Measurements from ENCODE around the gene NDUFB8.

GRCh38 chr10:100485801-100486495, 43.7 kb downstream of the NDUFB8 start:
- TF ChIP-seq POLR2A (IDR thresholded peaks at IDR 0.05) (no peak), POLR2AphosphoS5 (IDR thresholded peaks at IDR 0.05) (no peak)
- TF ChIP-seq, protein P1, sequence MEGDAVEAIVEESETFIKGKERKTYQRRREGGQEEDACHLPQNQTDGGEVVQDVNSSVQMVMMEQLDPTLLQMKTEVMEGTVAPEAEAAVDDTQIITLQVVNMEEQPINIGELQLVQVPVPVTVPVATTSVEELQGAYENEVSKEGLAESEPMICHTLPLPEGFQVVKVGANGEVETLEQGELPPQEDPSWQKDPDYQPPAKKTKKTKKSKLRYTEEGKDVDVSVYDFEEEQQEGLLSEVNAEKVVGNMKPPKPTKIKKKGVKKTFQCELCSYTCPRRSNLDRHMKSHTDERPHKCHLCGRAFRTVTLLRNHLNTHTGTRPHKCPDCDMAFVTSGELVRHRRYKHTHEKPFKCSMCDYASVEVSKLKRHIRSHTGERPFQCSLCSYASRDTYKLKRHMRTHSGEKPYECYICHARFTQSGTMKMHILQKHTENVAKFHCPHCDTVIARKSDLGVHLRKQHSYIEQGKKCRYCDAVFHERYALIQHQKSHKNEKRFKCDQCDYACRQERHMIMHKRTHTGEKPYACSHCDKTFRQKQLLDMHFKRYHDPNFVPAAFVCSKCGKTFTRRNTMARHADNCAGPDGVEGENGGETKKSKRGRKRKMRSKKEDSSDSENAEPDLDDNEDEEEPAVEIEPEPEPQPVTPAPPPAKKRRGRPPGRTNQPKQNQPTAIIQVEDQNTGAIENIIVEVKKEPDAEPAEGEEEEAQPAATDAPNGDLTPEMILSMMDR (IDR thresholded peaks at IDR 0.05), result no peak

All from prostate gland (tissue), 2 donors.